SJSA1 (cell line): Measurements from ENCODE around the gene HIPK2. TPM values are rescaled to one million over a fixed set of nuclear protein-coding genes. Genes with fewer than 3 reads are reported as not detected.
A peak's percentile ranks its signal among the peaks of the same experiment; 100 is the strongest.

ENCODE experiments used
- DNase-seq, 2 experiments: peaks; one replicate each; pipeline ENCODE4 v3.0.0-alpha.2; 2015 to 2020; ENCODE audit warnings: low spot score in 2 of 2, low read depth in 1 of 2
- H3K27ac ChIP-seq: fragments of 250-450 bp; sonication (Bioruptor Pico); 2 replicates; pipeline ENCODE4 v1.5.1; 2020; ENCODE audit warnings: mild to moderate bottlenecking, moderate library complexity
- H3K27me3 ChIP-seq: fragments of 250-450 bp; sonication (Bioruptor Pico); replicated peaks from 2 replicates; pipeline ENCODE4 v1.5.1; 2020; ENCODE audit warnings: mild to moderate bottlenecking, moderate library complexity
- H3K36me3 ChIP-seq: fragments of 250-450 bp; sonication (Bioruptor Pico); 2 replicates; pipeline ENCODE4 v1.5.1; 2020; ENCODE audit warnings: mild to moderate bottlenecking
- H3K4me1 ChIP-seq: fragments of 250-450 bp; sonication (Bioruptor Pico); replicated peaks from 2 replicates; pipeline ENCODE4 v1.6.1; 2021; ENCODE audit warnings: mild to moderate bottlenecking
- H3K4me3 ChIP-seq: fragments of 250-450 bp; sonication (Bioruptor Pico); 2 replicates; pipeline ENCODE4 v1.5.1; 2020; ENCODE audit warnings: mild to moderate bottlenecking
- H3K9me3 ChIP-seq: fragments of 250-450 bp; sonication (Bioruptor Pico); replicated peaks from 2 replicates; pipeline ENCODE4 v1.5.1; 2020; ENCODE audit warnings: mild to moderate bottlenecking
- total RNA-seq: library from RNA; depleted of rRNA; stranded (reverse); fragments of >200 nt; shearing (Covaris generic); gene quantifications from 2 replicates; pipeline ENCODE4 v1.2.3, GENCODE V29; 2014

The HIPK2 gene
- total RNA-seq, 1 experiment from 2014 or later = 10.9 TPM

- Histone ChIP-seq H3K9me3 (no peaks in the 10 kb centered on the region), H3K36me3 (peaks cover 13% of the 10 kb centered on the region), H3K27ac (no peak overlapping the region), H3K4me3 (no peak overlapping the region), H3K27me3 (no peaks in the 10 kb centered on the region), H3K4me1 (no peaks in the 10 kb centered on the region)
- no peak for DNase-seq
These were observed 142.1 kb downstream of the HIPK2 start for GRCh38 chr7:139635526-139636302.

- Histone ChIP-seq H3K4me3 (no peak overlapping the region), H3K4me1 (no peaks in the 10 kb centered on the region), H3K9me3 (no peaks in the 10 kb centered on the region), H3K27ac (no peak overlapping the region), H3K36me3 (peaks cover 17% of the 10 kb centered on the region), H3K27me3 (no peaks in the 10 kb centered on the region)
- DNase-seq = no peak
These were observed 143.7 kb downstream of the HIPK2 start for GRCh38 chr7:139634087-139634486.

- no peak overlapping the region for H3K27ac ChIP-seq
- no peaks in the 10 kb centered on the region for H3K4me1 ChIP-seq
- H3K9me3 ChIP-seq = no peaks in the 10 kb centered on the region
- DNase-seq = no peak
- H3K4me3 ChIP-seq = no peak overlapping the region
- H3K36me3 ChIP-seq = peaks cover 42% of the 10 kb centered on the region
- H3K27me3 ChIP-seq = no peaks in the 10 kb centered on the region
These were observed 146.2 kb downstream of the HIPK2 start for GRCh38 chr7:139631520-139632031.

GRCh38 chr7:139630643-139631519, 146.9 kb downstream of the HIPK2 start:
- Histone ChIP-seq H3K4me1 (no peaks in the 10 kb centered on the region), H3K36me3 (peaks cover 48% of the 10 kb centered on the region), H3K27me3 (no peaks in the 10 kb centered on the region), H3K4me3 (no peak overlapping the region), H3K9me3 (no peaks in the 10 kb centered on the region), H3K27ac (no peak overlapping the region)
- no peak for DNase-seq

- H3K4me1 ChIP-seq = no peaks in the 10 kb centered on the region
- no peak for DNase-seq
- H3K4me3 ChIP-seq = no peak overlapping the region
- no peaks in the 10 kb centered on the region for H3K9me3 ChIP-seq
- H3K36me3 ChIP-seq = peaks cover 57% of the 10 kb centered on the region
- no peaks in the 10 kb centered on the region for H3K27me3 ChIP-seq
- H3K27ac ChIP-seq = no peak overlapping the region
These were observed 148.3 kb downstream of the HIPK2 start for GRCh38 chr7:139629392-139630082.

GRCh38 chr7:139627831-139628230, 150.0 kb downstream of the HIPK2 start:
- H3K4me3 ChIP-seq = no peak overlapping the region
- H3K4me1 ChIP-seq = no peaks in the 10 kb centered on the region
- no peaks in the 10 kb centered on the region for H3K27me3 ChIP-seq
- peaks cover 60% of the 10 kb centered on the region for H3K36me3 ChIP-seq
- H3K27ac ChIP-seq = no peak overlapping the region
- DNase-seq = no peak
- H3K9me3 ChIP-seq = no peaks in the 10 kb centered on the region

GRCh38 chr7:139626817-139627216, 151.0 kb downstream of the HIPK2 start:
- Histone ChIP-seq H3K27me3 (no peaks in the 10 kb centered on the region), H3K9me3 (no peaks in the 10 kb centered on the region), H3K36me3 (peaks cover 66% of the 10 kb centered on the region), H3K4me1 (no peaks in the 10 kb centered on the region), H3K4me3 (no peak overlapping the region), H3K27ac (no peak overlapping the region)
- no peak for DNase-seq

GRCh38 chr7:139623518-139623917, 154.3 kb downstream of the HIPK2 start:
- Histone ChIP-seq H3K36me3 (peaks cover 72% of the 10 kb centered on the region), H3K9me3 (no peaks in the 10 kb centered on the region), H3K4me3 (no peak overlapping the region), H3K27me3 (no peaks in the 10 kb centered on the region), H3K4me1 (no peaks in the 10 kb centered on the region), H3K27ac (no peak overlapping the region)
- DNase-seq = no peak

- H3K9me3 ChIP-seq = no peaks in the 10 kb centered on the region
- no peaks in the 10 kb centered on the region for H3K4me1 ChIP-seq
- H3K27ac ChIP-seq = no peak overlapping the region
- no peak overlapping the region for H3K4me3 ChIP-seq
- DNase-seq = no peak
- no peaks in the 10 kb centered on the region for H3K27me3 ChIP-seq
- H3K36me3 ChIP-seq = peaks cover 69% of the 10 kb centered on the region
These were observed 157.0 kb downstream of the HIPK2 start for GRCh38 chr7:139620676-139621344.

- no peak overlapping the region for H3K27ac ChIP-seq
- H3K27me3 ChIP-seq = no peaks in the 10 kb centered on the region
- no peak overlapping the region for H3K4me3 ChIP-seq
- no peaks in the 10 kb centered on the region for H3K9me3 ChIP-seq
- DNase-seq = no peak
- H3K4me1 ChIP-seq = no peaks in the 10 kb centered on the region
- peaks cover 64% of the 10 kb centered on the region for H3K36me3 ChIP-seq
These were observed 158.5 kb downstream of the HIPK2 start for GRCh38 chr7:139619367-139619657.

GRCh38 chr7:139618482-139619366, 159.1 kb downstream of the HIPK2 start:
- no peak overlapping the region for H3K27ac ChIP-seq
- peaks cover 66% of the 10 kb centered on the region for H3K36me3 ChIP-seq
- H3K4me1 ChIP-seq = no peaks in the 10 kb centered on the region
- no peaks in the 10 kb centered on the region for H3K9me3 ChIP-seq
- no peaks in the 10 kb centered on the region for H3K27me3 ChIP-seq
- H3K4me3 ChIP-seq = no peak overlapping the region
- peak; percentile 33 to 55 for DNase-seq

GRCh38 chr7:139617074-139617473, 160.7 kb downstream of the HIPK2 start:
- Histone ChIP-seq H3K4me3 (no peak overlapping the region), H3K27ac (no peak overlapping the region), H3K36me3 (peaks cover 73% of the 10 kb centered on the region), H3K27me3 (no peaks in the 10 kb centered on the region), H3K9me3 (no peaks in the 10 kb centered on the region), H3K4me1 (no peaks in the 10 kb centered on the region)
- DNase-seq = no peak

GRCh38 chr7:139614886-139615285, 162.9 kb downstream of the HIPK2 start:
- Histone ChIP-seq H3K4me3 (no peak overlapping the region), H3K27me3 (no peaks in the 10 kb centered on the region), H3K27ac (no peak overlapping the region), H3K4me1 (no peaks in the 10 kb centered on the region), H3K36me3 (peaks cover 71% of the 10 kb centered on the region), H3K9me3 (no peaks in the 10 kb centered on the region)
- DNase-seq = no peak
